Measurements from ENCODE around the gene ABHD12B.
"Not testable (repeated sequence)": the region's sequence is repeated elsewhere in the genome, so short reads cannot be mapped to it uniquely, and the experiment has no call there.

Gene ABHD12B

DNA sequence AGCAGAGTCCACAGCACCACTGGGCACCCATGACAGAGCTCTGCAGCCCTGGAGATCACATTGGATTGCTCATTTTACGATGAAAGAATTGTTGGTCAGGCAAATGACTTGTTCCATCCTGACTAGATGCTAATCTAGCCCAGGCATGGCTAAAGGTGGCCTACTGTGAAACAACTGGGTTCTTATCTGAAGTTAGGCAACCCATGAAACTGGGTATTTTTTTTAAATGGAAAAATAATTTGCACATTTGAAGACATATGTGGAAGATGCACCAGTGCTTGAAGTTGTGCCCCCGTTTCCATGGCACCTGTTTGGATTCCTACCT lies 64.1 kb downstream of the ABHD12B start:
- no peaks in the 10 kb centered on the region for H3K36me3 ChIP-seq (ENCODE audit: control insufficient read depth, insufficient read depth, low read length)
- H3K9me3 ChIP-seq (ENCODE audit: control insufficient read depth, low read length): no peaks in the 10 kb centered on the region
- H3K27me3 ChIP-seq (ENCODE audit: control insufficient read depth, insufficient read depth, low read length): no peaks in the 10 kb centered on the region
- TF ChIP-seq, protein P1, sequence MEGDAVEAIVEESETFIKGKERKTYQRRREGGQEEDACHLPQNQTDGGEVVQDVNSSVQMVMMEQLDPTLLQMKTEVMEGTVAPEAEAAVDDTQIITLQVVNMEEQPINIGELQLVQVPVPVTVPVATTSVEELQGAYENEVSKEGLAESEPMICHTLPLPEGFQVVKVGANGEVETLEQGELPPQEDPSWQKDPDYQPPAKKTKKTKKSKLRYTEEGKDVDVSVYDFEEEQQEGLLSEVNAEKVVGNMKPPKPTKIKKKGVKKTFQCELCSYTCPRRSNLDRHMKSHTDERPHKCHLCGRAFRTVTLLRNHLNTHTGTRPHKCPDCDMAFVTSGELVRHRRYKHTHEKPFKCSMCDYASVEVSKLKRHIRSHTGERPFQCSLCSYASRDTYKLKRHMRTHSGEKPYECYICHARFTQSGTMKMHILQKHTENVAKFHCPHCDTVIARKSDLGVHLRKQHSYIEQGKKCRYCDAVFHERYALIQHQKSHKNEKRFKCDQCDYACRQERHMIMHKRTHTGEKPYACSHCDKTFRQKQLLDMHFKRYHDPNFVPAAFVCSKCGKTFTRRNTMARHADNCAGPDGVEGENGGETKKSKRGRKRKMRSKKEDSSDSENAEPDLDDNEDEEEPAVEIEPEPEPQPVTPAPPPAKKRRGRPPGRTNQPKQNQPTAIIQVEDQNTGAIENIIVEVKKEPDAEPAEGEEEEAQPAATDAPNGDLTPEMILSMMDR (IDR thresholded peaks at IDR 0.05): no peak
- no peak overlapping the region for H2AFZ ChIP-seq
- no peaks in the 10 kb centered on the region for H3K79me2 ChIP-seq
- H3K4me1 ChIP-seq: no peaks in the 10 kb centered on the region
- H3K4me3 ChIP-seq (ENCODE audit: low read depth, low read length): no peak overlapping the region
- H3K4me2 ChIP-seq (ENCODE audit: low read length): no peak overlapping the region
- H3K9ac ChIP-seq: no peak overlapping the region
- H3K27ac ChIP-seq: no peak overlapping the region

DNA sequence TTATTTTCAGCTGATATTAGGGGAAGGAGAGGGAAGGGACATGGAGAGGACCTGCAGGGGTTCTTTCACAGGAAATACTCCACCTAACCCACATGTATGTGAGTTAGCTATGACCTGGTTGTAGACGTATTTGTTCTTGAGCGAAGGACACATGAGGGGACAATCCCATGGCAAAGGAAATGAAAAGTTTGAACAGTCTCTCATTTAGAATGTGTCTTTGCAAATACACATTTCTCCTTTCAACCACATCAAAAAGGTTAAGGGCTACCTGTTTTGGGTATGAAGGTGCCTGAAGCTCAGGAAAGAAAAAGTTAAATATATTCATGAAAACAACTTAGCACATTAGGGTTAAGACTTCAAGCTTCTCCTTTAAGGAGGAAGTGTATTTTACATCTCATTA lies 65.0 kb downstream of the ABHD12B start:
- Histone ChIP-seq H3K4me1 (no peaks in the 10 kb centered on the region), H3K36me3 (ENCODE audit: control insufficient read depth, insufficient read depth, low read length) (no peaks in the 10 kb centered on the region), H3K27ac (no peak overlapping the region), H3K4me2 (ENCODE audit: low read length) (no peak overlapping the region), H3K9ac (no peak overlapping the region), H3K4me3 (ENCODE audit: low read depth, low read length) (no peak overlapping the region), H3K27me3 (ENCODE audit: control insufficient read depth, insufficient read depth, low read length) (no peaks in the 10 kb centered on the region), H2AFZ (no peak overlapping the region), H3K79me2 (no peaks in the 10 kb centered on the region), H3K9me3 (ENCODE audit: control insufficient read depth, low read length) (no peaks in the 10 kb centered on the region)
- TF ChIP-seq, protein P1 (IDR thresholded peaks at IDR 0.05): no peak

GRCh38 chr14:50937325-50937724 lies 65.5 kb downstream of the ABHD12B start:
- no peak overlapping the region for H3K9ac ChIP-seq
- no peaks in the 10 kb centered on the region for H3K79me2 ChIP-seq
- H3K27me3 ChIP-seq (ENCODE audit: control insufficient read depth, insufficient read depth, low read length): no peaks in the 10 kb centered on the region
- no peak overlapping the region for H3K4me3 ChIP-seq (ENCODE audit: low read depth, low read length)
- H3K4me2 ChIP-seq (ENCODE audit: low read length): no peak overlapping the region
- no peaks in the 10 kb centered on the region for H3K36me3 ChIP-seq (ENCODE audit: control insufficient read depth, insufficient read depth, low read length)
- TF ChIP-seq, protein P1 (IDR thresholded peaks at IDR 0.05): no peak
- H2AFZ ChIP-seq: no peak overlapping the region
- H3K4me1 ChIP-seq: no peaks in the 10 kb centered on the region
- no peak overlapping the region for H3K27ac ChIP-seq
- no peaks in the 10 kb centered on the region for H3K9me3 ChIP-seq (ENCODE audit: control insufficient read depth, low read length)

DNA sequence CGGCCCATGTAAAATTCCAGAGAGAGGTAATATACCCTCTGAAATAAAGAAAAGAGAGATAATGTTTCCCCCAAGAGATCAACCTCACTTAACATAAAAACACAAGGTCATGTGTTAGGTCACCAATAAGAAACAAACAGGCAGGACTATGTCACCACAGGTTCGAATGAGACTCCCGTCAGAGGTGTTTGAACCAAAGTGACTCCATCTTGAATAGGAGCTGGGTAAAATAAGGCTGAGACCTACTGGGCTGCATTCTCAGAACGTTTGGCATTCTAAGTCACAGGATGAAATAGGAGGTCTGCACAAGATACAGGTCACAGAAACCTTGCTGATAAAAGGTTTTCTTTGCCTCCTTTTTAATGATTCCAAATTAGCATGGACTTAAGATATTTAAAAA lies 65.9 kb downstream of the ABHD12B start:
- H3K27me3 ChIP-seq (ENCODE audit: control insufficient read depth, insufficient read depth, low read length): no peaks in the 10 kb centered on the region
- H3K9ac ChIP-seq: no peak overlapping the region
- H3K9me3 ChIP-seq (ENCODE audit: control insufficient read depth, low read length): no peaks in the 10 kb centered on the region
- no peak overlapping the region for H3K27ac ChIP-seq
- H3K36me3 ChIP-seq (ENCODE audit: control insufficient read depth, insufficient read depth, low read length): no peaks in the 10 kb centered on the region
- no peak overlapping the region for H2AFZ ChIP-seq
- H3K4me3 ChIP-seq (ENCODE audit: low read depth, low read length): no peak overlapping the region
- H3K4me1 ChIP-seq: no peaks in the 10 kb centered on the region
- TF ChIP-seq, protein P1 (IDR thresholded peaks at IDR 0.05): no peak
- no peak overlapping the region for H3K4me2 ChIP-seq (ENCODE audit: low read length)
- no peaks in the 10 kb centered on the region for H3K79me2 ChIP-seq

DNA sequence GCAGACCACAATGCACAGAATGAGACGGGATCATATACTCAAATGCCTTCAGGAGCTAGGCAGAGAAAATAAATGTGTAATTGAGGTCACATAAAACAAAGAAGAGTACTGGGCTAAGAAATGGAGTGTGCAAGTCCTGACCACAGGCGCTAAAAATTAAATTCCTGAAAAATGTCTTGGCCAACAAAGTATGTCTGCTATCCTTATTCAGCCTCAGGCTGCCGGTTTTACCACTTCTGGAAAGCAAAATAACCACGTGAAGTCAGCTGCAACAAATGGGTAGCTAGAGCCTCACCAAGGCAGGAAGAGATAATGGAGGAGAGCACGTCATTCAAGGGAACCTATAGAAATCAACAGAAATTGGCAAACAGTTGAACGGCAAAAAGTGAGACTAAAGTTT lies 69.3 kb downstream of the ABHD12B start:
- no peak overlapping the region for H3K27ac ChIP-seq
- no peak overlapping the region for H3K4me3 ChIP-seq (ENCODE audit: low read depth, low read length)
- no peaks in the 10 kb centered on the region for H3K36me3 ChIP-seq (ENCODE audit: control insufficient read depth, insufficient read depth, low read length)
- no peak overlapping the region for H2AFZ ChIP-seq
- no peak overlapping the region for H3K4me2 ChIP-seq (ENCODE audit: low read length)
- TF ChIP-seq, protein P1 (IDR thresholded peaks at IDR 0.05): no peak
- H3K27me3 ChIP-seq (ENCODE audit: control insufficient read depth, insufficient read depth, low read length): no peaks in the 10 kb centered on the region
- H3K9me3 ChIP-seq (ENCODE audit: control insufficient read depth, low read length): no peaks in the 10 kb centered on the region
- no peak overlapping the region for H3K9ac ChIP-seq
- no peaks in the 10 kb centered on the region for H3K79me2 ChIP-seq
- H3K4me1 ChIP-seq: peaks cover 2% of the 10 kb centered on the region

GRCh38 chr14:50941638-50942037 lies 69.8 kb downstream of the ABHD12B start:
- H3K4me2 ChIP-seq (ENCODE audit: low read length); H3K79me2 ChIP-seq; H3K9ac ChIP-seq; H3K4me3 ChIP-seq (ENCODE audit: low read depth, low read length); H3K9me3 ChIP-seq (ENCODE audit: control insufficient read depth, low read length); H3K36me3 ChIP-seq (ENCODE audit: control insufficient read depth, insufficient read depth, low read length); H2AFZ ChIP-seq; H3K27ac ChIP-seq; H3K27me3 ChIP-seq (ENCODE audit: control insufficient read depth, insufficient read depth, low read length); H3K4me1 ChIP-seq: not testable (repeated sequence)
